Measurements from ENCODE around the gene RFPL3. TPM values are rescaled to one million over a fixed set of nuclear protein-coding genes. Genes with fewer than 3 reads are reported as not detected.

RFPL3 gene
- total RNA-seq, 1 donor from 2014 or later, result not detected

Other genes with a start within 250 kb of the RFPL3 start
- gene C22orf42, start 198.6 kb upstream of the RFPL3 start, total RNA-seq, result not detected in 2 replicates
- gene RFPL2, start 152.8 kb upstream of the RFPL3 start, total RNA-seq, result 0.16 TPM in 1 of 2 replicates, not detected in the other
- gene SLC5A4, start 102.5 kb upstream of the RFPL3 start, total RNA-seq, result not detected in 2 replicates
- 97.5 and 102 TPM in 2 replicates for gene RTCB, start 54.4 kb downstream of the RFPL3 start, total RNA-seq
- gene BPIFC, start 106.6 kb downstream of the RFPL3 start, total RNA-seq, result not detected in 2 replicates
- gene FBXO7, start 116.9 kb downstream of the RFPL3 start, total RNA-seq, result 104 and 106 TPM in 2 replicates